GM19452 (cell line): Measurements from ENCODE around the gene KCNA5.

Experiments used
- ATAC-seq: cut with Tn5 transposase; IDR thresholded peaks from one replicate; pipeline ENCODE4 v1.9.1; 2021; ENCODE audit not compliant: unreplicated experiment

KCNA5 gene

GRCh38 chr12:5027046-5027821 is 16.4 kb upstream of the KCNA5 start:
- no peak for ATAC-seq

- no peak for ATAC-seq
These were observed 13.6 kb upstream of the KCNA5 start for GRCh38 chr12:5030066-5030465.

- ATAC-seq, result no peak
These were observed 12.4 kb upstream of the KCNA5 start for GRCh38 chr12:5031242-5031641.

GRCh38 chr12:5031958-5032357 is 11.7 kb upstream of the KCNA5 start:
- no peak for ATAC-seq

GRCh38 chr12:5032821-5033220 is 10.9 kb upstream of the KCNA5 start:
- ATAC-seq, result no peak

- ATAC-seq, result no peak
These were observed 9.8 kb upstream of the KCNA5 start for GRCh38 chr12:5033883-5034282.

- ATAC-seq, result no peak
These were observed 9.1 kb upstream of the KCNA5 start for GRCh38 chr12:5034603-5035002.

GRCh38 chr12:5035618-5036017 is 8.1 kb upstream of the KCNA5 start:
- ATAC-seq, result no peak

- no peak for ATAC-seq
These were observed 7.6 kb upstream of the KCNA5 start for GRCh38 chr12:5036031-5036430.

GRCh38 chr12:5037795-5038357 is 5.8 kb upstream of the KCNA5 start:
- ATAC-seq, result no peak

GRCh38 chr12:5038781-5039311 is 4.8 kb upstream of the KCNA5 start:
- ATAC-seq, result no peak

GRCh38 chr12:5039815-5040214 is 3.9 kb upstream of the KCNA5 start:
- ATAC-seq, result no peak

GRCh38 chr12:5040368-5040767 is 3.3 kb upstream of the KCNA5 start:
- no peak for ATAC-seq

- no peak for ATAC-seq
These were observed 979 bp downstream of the KCNA5 start for GRCh38 chr12:5044420-5045295.

- ATAC-seq, result no peak
These were observed 3.4 kb downstream of the KCNA5 start for GRCh38 chr12:5047094-5047493.

- ATAC-seq, result no peak
These were observed 4.0 kb downstream of the KCNA5 start for GRCh38 chr12:5047729-5048128.

GRCh38 chr12:5050542-5050941 is 6.9 kb downstream of the KCNA5 start:
- no peak for ATAC-seq

- no peak for ATAC-seq
These were observed 7.7 kb downstream of the KCNA5 start for GRCh38 chr12:5051334-5051733.

- ATAC-seq, result no peak
These were observed 8.2 kb downstream of the KCNA5 start for GRCh38 chr12:5051913-5052312.

- no peak for ATAC-seq
These were observed 8.7 kb downstream of the KCNA5 start for GRCh38 chr12:5052348-5052747.

GRCh38 chr12:5059358-5059757 is 15.7 kb downstream of the KCNA5 start:
- no peak for ATAC-seq

GRCh38 chr12:5060958-5061357 is 17.3 kb downstream of the KCNA5 start:
- no peak for ATAC-seq
